NCI-H82 treated with DMSO at 0.1 percent for 48 hours (cell line): ENCODE measurements around the gene ATG9A.
"Not testable (repeated sequence)": the region's sequence is repeated elsewhere in the genome, so short reads cannot be mapped to it uniquely, and the experiment has no call there.

Experiments used
- DNase-seq: peaks from one replicate; lab custom pipeline; 2025; ENCODE audit not compliant: unreplicated experiment; lab: John Stamatoyannopoulos, UW

Gene ATG9A

DNA sequence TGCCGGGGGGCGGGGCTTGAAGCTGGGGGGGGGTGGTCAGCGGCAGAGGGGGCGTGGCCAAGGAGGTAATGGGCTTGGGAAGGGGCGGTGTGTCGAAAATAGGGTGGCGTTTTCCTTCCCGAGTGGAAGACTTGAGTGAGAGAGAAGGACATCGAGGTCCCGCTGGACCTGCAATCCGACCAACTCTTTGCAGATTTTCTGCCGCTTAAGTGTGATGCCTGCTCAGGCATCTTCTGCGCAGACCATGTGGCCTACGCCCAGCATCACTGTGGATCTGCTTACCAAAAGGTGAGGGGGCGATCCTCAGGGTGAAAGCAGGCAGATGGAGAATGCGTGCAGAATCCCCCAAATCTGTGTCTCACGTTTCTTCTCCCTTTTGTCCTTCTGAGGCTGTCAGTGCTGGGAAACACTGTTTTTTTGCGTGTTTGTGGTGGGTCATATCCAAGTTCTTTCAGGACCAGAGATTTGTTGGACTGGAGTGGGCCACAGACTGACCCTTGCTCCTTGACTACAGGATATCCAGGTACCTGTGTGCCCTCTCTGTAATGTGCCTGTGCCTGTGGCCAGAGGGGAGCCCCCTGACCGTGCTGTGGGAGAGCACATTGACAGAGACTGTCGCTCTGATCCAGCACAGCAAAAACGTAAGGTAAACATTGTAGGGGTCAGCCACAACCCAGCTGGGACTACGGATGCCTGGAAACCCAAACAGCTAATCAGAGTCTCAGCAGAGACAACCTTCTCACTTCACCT is 22.1 kb downstream of the ATG9A start:
- DNase-seq = no peak

DNA sequence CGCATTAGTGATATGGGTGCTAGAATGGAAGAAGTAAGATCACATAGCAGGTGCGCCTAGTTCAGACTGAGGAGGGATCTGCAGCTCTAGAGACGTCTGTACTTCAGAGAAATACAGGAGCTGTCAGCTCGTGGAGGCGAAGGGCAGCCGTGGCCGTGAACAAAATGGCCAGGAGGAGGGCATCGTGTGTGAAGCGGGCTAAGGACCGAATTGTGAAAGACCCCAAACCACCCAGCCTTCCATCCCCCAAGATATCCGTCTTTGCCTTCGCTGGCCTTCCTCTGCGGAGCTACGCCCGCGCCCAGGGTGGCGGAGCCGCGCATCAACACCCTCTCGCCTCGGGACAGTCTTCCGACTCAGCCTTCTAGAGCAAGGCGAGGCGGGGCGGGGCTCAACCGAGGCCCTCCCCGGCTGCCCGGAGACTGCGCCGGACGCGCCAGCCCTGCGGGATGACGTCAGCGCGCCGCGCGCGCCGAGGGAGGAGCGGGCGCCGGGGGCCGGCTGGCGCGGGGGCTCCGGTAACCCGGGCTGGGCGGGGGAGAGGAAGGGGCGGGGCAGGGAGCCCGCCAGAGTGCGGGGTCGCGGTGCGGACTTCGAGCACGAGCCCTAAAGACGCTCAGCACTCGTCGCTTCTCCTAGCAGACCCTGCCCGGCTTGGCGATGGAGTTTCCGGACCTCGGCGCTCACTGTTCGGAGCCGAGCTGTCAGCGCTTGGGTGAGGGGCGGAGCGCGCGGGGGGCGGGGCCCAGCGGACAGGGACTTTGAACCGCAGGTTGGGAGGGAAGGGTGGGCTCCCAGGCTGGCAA is 22.9 kb downstream of the ATG9A start, which contains the start of gene ZFAND2B:
TSS of gene ZFAND2B (plus strand) at position 455 of the 806 bp plus-strand sequence. CDS start at position 661, 206 bp downstream.
- DNase-seq = peak; percentile 78

DNA sequence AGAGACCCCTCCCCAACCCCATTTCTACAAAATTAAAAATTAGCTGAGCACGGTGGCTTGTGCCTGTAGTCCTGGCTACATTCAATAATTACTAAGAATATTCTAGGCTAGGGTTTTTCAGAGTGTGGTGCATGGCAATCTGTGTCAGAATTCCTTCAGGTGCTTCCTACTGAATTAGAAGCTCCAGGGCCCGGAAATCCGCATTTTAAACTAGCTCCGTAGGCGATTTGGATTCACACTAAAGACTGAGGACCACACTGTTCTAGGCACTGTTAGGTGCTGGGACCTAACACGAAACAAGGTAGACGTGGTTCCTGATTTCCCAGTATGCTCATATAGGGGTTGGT is 23.5 kb downstream of the ATG9A start:
- no peak for DNase-seq

DNA sequence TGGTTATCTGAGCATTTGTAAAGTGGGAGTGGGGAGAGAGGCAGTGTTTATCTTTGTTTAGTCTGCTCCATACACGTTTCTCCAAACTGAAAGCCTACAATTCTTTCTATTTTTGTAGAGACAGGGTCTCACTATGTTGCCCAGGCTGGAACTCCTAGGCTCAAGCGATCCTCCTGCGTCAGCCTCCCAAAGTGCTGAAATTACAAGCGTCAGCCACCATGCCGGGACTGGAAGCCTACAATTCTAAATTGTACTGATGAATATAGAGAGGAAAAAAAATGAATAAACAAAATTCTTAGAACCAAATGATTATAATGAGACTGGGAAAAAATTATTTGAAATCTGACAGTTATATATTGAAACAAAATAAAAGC is 24.3 kb downstream of the ATG9A start:
- DNase-seq = no peak

DNA sequence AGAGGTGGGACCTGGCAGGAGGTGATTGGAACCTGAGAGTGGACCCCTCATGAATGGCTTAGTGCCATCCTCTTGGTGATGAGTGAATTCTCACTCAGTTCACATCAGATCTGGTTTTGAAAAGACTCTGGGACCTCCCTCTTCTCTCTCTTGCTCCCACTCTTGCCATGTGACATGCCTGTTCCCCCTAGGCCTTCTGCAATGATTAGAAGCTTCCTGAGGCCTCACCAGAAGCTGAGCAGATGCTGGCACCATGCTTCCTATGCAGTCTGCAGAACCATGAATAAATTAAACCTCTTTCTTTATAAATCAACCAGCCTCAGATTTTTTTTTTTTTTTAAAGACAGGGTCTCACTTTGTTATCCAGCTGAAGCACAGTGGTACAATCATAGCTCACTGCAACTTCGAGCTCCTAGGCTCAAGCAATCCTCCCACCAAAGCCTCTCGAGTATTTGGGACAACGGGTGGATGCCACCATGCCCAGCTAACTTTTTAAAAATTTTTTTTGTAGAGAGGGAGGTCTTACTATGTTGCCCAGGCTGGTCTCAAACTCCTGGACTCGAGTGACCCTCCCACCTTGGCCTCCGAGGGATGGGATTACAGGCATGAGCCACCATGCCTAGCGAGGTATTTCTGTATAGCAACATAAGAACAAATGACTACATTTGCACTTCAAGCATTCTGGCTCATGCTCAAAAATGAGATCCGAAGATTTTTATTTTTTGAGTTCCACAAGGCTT is 24.8 kb downstream of the ATG9A start:
- no peak for DNase-seq

DNA sequence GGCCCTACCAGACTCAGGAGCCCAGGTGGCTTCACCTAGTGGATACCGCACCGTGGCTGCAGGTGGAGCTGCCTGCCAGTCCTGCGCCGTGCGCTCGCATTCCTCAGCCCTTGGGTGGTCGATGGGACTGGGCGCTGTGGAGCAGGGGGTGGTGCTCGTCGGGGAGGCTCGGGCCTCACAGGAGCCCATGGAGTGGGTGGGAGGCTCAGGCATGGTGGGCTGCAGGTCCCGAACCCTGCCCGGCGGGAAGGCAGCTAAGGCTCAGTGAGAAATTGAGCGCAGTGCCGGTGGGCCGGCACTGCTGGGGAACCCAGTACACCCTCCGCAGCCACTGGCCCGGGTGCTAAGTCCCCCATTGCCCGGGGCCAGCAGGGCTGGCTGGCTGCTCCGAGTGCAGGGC is 28.1 kb downstream of the ATG9A start:
- DNase-seq = not testable (repeated sequence)

DNA sequence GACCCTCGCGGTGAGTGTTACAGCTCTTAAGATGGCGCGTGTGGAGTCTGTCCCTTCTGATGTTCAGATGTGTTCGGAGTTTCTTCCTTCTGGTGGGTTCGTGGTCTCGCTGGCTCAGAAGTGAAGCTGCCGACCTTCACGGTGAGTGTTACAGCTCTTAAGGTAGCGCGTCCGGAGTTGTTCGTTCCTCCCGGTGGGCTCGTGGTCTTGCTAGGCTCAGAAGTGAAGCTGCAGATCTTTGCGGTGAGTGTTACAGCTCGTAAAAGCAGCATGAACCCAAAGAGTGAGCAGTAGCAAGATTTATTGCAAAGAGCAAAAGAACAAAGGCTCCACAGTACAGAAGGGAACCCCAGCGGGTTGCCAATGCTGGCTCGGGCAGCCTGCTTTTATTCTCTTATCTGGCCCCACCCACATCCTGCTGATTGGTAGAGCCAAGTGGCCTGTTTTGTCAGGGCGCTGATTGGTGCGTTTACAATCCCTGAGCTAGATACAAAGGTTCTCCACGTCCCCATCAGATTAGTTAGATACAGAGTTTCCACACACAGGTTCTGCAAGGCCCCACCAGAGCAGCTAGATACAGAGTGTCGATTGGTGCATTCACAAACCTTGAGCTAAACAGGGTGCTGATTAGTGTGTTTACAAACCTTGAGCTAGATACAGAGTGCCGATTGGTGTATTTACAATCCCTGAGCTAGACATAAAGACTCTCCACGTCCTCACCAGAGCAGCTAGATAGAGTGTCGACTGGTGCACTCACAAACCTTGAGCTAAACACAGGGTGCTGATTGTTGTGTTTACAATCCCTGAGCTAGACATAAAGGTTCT is 28.7 kb downstream of the ATG9A start:
- DNase-seq = not testable (repeated sequence)

DNA sequence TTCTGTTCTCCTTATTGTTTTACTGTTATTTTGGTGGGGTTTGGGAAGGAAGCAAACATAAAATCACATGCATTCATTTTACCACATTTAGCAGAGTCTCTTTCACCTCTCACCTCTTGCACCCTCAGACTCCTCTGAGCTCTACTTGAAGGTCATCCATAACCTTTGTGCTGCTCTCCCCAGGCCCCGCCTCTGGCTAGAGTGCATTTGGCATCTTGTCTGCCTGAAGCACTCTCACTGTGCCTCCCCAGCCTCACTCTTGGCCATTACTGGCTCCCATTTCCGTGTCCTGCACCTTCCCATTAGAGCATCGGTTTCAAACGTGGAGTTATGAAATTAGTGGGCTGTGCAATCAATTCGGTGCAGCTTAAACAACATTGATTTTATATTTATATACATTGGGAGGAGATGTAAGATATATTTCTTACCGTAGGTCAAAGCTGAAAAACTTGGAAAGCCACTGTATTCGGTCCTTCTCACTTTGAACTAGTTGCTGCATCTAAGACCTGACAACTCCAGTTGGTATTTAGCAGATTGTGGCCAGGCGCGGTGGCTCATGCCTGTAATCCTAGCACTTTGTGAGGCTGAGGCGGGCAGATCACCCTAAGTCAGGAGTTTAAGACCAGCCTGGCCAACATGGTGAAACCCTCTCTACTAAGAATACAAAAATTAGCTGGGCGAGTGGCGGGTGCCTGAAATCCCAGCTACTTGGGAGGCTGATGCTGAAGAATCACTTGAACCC is 29.8 kb downstream of the ATG9A start:
- no peak for DNase-seq

DNA sequence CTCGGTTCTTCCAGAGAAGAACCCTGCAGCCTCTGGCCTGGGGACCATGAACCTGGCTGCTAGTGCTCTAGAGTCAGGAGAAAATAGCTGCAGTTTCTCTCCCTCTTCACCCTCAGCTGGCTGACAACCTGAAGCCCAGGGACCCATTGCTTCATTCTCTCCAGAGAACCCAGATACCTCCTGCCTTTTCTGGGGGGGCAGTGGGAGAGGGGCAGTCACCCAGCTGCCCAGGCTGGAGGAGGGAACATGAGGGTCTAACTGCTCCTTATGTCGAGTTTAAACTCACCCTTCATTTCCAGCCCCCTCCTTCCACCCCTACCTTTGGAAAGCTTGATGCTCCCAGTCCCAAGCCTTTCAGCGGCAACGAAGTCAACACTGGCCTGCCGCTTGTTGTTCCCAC is 30.5 kb downstream of the ATG9A start:
- DNase-seq = no peak

DNA sequence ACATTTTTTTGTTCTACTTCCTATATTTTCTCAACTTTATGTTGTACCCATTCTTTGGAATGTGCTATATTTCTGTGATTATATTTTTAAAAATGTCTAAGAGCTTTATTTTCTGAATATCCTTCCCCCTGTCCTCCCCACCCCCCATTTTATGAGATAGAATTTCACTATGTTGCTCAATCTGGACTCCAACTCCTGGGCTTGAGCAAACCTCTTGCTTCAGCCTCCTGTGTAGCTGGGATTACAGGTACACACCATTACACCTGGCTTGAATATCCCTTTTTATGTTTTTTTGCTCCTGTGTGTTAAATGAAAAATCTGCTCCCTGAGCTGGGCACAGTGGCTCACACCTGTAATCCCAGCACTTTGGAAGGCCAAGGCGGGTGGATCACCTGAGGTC is 32.0 kb downstream of the ATG9A start:
- DNase-seq = no peak

DNA sequence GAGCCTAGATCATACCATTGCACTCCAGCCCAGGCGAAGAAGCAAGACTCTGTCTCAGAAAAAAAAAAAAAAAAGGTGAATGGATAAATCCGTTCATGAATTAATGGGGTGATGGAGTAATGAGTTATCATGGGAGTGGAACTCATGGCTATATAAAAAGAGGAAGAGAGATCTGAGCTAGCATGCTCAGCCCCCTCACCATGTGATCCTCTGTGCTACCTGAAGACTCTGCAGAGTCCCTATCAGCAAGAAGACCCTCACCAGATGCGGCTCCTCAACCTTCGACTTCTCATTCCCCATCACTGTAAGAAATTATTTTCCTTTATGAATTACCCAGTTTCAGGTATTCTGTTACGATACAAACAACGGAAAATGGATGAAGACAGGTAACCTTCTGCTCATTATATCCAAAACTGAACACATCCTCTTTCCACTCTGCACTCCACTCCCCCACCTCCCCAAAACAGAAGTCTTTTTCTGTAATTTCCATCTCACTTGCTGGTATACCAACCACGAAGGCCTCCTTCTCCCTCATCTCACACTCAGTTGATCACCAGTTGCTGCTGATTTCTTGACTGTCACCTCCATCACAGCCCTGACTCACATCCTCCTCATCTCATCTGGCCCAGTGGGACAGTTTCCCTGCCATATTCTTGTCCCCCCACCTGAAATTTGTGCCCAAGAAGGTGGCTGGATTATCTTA is 42.5 kb downstream of the ATG9A start:
- no peak for DNase-seq

DNA sequence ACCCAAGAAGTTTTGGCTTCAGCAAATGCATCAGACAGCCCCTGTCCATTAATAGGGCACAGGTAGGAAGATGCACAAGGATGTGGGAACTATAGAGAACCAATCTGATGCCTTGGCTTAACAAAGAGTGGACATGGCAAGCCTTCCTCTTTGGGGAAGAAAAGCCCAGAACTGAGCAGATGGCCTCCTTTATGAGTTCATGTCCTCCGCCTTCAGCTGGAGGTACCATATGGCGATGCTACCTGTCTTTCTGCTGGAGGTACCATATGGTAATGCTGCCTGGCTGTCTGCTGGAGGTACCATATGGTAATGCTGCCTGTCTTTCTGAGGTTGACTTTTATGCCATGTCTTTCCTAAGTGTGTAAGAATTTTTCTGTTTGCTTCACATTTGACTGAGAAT is 45.3 kb downstream of the ATG9A start:
- DNase-seq = peak; percentile 73

DNA sequence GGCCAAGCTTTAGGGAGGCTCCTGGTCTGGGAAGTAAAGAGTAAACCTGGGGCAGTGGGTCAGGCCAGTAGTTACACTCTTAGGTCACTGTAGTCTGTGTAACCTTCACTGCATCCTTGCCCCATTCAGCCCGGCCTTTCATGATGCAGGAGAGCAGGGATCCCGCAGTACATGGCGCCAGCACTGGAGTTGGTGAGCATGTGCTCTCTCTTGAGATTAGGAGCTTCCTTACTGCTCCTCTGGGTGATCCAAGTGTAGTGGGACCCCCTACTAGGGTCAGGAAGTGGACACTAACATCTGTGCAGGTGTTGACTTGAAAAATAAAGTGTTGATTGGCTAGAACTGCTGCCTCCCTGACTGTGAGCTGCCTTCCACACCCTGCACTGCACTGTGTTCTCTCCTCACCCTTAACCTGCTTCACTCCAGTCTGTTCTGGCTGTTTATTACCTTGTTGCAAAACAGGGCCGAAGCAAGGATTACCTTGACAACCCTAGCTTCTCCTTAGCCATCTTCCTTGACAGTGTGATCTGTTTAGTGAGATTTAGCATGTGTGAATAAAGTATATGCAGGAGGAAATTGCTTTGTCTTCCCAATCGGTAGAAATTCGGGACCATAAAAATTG is 46.2 kb downstream of the ATG9A start:
- DNase-seq = no peak

DNA sequence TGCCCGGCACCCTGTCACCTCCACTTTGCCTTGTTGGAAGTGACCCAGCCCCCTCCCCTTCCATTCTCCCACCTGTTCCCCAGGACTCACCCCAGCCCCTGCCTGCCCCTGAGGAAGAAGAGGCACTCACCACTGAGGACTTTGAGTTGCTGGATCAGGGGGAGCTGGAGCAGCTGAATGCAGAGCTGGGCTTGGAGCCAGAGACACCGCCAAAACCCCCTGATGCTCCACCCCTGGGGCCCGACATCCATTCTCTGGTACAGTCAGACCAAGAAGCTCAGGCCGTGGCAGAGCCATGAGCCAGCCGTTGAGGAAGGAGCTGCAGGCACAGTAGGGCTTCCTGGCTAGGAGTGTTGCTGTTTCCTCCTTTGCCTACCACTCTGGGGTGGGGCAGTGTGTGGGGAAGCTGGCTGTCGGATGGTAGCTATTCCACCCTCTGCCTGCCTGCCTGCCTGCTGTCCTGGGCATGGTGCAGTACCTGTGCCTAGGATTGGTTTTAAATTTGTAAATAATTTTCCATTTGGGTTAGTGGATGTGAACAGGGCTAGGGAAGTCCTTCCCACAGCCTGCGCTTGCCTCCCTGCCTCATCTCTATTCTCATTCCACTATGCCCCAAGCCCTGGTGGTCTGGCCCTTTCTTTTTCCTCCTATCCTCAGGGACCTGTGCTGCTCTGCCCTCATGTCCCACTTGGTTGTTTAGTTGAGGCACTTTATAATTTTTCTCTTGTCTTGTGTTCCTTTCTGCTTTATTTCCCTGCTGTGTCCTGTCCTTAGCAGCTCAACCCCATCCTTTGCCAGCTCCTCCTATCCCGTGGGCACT is 46.9 kb downstream of the ATG9A start:
- DNase-seq = no peak

DNA sequence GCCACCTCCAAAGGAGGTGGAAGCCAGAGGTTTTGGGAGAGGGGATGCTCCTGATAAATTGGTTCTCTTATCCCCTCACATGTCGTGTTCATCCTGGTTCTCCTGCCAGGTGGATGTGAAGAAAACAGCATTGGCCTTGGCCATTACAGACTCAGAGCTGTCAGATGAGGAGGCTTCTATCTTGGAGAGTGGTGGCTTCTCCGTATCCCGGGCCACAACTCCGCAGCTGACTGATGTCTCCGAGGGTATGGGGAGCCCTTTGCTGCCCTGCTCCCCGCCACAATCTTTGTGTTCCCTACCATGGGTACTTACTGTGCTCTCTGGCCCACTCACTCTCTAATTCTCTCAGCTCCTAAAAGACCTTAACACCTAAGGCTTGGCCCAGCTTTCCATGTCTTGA is 47.9 kb downstream of the ATG9A start:
- DNase-seq = no peak

DNA sequence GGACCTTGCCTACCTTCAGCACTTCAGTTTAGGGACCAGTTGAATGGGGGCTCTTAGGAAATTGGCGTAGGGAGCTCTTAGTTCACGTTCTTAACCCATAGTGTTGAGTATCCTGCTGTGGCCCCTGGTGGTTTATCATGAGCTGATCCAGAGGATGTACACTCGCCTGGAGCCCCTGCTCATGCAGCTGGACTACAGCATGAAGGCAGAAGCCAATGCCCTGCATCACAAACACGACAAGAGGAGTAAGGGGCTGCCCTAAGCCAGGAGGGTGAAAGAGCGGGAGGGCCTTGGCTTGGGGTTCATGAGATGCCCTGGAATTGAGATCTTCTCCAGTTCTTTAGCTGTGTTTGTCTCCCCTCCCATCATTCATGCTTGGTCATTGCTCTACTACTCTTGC is 48.5 kb downstream of the ATG9A start:
- DNase-seq = no peak

DNA sequence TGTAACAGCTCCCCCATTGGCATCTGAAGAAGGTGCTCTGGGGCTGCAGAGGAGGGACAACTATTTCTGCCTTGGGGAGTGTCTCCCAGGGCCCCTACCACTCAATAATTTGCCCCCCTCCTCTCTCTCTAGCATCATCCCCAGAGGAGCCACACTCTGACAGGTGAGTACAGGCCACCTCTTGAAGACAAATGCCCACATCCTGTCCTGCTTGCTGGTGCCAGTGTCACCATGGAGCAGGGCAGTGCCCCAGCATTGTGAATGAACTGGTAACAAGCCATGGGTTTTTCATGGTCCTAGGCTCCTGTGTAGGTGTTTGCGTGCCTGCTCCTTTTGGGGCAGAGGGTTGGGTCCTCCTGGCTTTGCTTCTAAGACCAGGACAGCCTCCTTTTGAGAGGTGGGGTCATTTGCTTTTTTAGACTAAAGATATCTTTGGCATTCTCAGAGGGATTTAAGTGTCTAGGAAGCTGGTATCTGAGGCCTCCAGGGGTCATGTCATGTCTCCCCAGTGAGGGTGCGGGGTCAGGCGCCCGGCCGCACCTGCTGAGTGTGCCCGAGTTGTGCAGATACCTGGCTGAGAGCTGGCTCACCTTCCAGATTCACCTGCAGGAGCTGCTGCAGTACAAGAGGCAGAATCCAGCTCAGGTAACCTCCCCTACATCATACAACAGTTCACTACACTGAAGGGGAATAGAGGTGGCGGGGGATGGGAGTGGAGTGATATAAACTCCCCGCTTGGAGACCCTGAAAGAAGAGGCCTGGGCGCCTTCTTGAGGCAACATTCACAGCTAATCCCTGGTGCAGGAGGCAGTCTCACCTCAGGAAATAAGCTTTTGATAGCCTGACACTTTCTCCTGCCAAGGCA is 49.6 kb downstream of the ATG9A start:
- DNase-seq = no peak
